Measurements from ENCODE around the gene CNPY1.

The CNPY1 gene

GRCh38 chr7:155454183-155455112, 91.9 kb downstream of the CNPY1 start:
- no peak for TF ChIP-seq CTCF (conservative IDR thresholded peaks at IDR 0.05; ENCODE audit: low read depth)
- POLR2A ChIA-PET (ENCODE audit: low non-redundant PET), result no interaction called here
- no peak overlapping the region for H3K27ac ChIP-seq
- no peak for DNase-seq (ENCODE audit: low spot score)
- CTCF ChIA-PET, result no interaction called here

- TF ChIP-seq CTCF (conservative IDR thresholded peaks at IDR 0.05; ENCODE audit: low read depth), result no peak
- CTCF ChIA-PET, result no interaction called here
- POLR2A ChIA-PET (ENCODE audit: low non-redundant PET), result no interaction called here
- DNase-seq (ENCODE audit: low spot score), result no peak
- H3K27ac ChIP-seq, result no peak overlapping the region
Observed at GRCh38 chr7:155453296-155454182, 92.8 kb downstream of the CNPY1 start.

- TF ChIP-seq CTCF (conservative IDR thresholded peaks at IDR 0.05; ENCODE audit: low read depth), result no peak
- ChIA-PET CTCF (no interaction called here), POLR2A (ENCODE audit: low non-redundant PET) (no interaction called here)
- no peak overlapping the region for H3K27ac ChIP-seq
- no peak for DNase-seq (ENCODE audit: low spot score)
Observed at GRCh38 chr7:155452505-155453295, 93.7 kb downstream of the CNPY1 start.

GRCh38 chr7:155451840-155452239, 94.5 kb downstream of the CNPY1 start:
- CTCF ChIA-PET, result no interaction called here
- no peak overlapping the region for H3K27ac ChIP-seq
- POLR2A ChIA-PET (ENCODE audit: low non-redundant PET), result no interaction called here
- DNase-seq (ENCODE audit: low spot score), result no peak
- no peak for TF ChIP-seq CTCF (conservative IDR thresholded peaks at IDR 0.05; ENCODE audit: low read depth)

Measured in RWPE1 (cell line).